ENCODE results near the gene ASB1. TPM values are rescaled to one million over a fixed set of nuclear protein-coding genes. Genes with fewer than 3 reads are reported as not detected.

Gene ASB1
- total RNA-seq, 1 donor from 2014 or later: 29.7 TPM

DNA sequence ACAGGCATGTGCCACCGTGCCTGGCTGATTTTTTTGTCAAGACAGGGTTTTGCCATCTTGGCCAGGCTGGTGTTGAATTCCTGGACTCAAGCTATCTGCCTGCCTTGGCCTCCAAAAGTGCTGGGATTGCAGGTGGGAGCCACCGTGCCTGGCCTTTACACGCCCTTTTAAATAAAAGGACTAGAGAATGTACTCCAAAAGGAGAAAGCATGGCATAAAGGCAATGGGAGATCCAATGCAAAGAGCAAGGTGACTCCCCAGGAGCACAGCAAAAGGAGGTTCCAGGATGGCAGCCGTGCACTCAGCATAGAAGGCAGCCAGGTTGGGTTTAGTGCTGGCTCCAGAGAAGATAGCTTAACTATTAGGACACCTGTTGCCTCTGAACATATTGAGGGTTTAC lies 27.1 kb downstream of the ASB1 start:
- TF ChIP-seq, protein P1, sequence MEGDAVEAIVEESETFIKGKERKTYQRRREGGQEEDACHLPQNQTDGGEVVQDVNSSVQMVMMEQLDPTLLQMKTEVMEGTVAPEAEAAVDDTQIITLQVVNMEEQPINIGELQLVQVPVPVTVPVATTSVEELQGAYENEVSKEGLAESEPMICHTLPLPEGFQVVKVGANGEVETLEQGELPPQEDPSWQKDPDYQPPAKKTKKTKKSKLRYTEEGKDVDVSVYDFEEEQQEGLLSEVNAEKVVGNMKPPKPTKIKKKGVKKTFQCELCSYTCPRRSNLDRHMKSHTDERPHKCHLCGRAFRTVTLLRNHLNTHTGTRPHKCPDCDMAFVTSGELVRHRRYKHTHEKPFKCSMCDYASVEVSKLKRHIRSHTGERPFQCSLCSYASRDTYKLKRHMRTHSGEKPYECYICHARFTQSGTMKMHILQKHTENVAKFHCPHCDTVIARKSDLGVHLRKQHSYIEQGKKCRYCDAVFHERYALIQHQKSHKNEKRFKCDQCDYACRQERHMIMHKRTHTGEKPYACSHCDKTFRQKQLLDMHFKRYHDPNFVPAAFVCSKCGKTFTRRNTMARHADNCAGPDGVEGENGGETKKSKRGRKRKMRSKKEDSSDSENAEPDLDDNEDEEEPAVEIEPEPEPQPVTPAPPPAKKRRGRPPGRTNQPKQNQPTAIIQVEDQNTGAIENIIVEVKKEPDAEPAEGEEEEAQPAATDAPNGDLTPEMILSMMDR (conservative IDR thresholded peaks at IDR 0.05; ENCODE audit: low read depth, low read length): no peak
- no peak for DNase-seq (ENCODE audit: low read depth)
- H3K4me3 ChIP-seq (ENCODE audit: low read depth, low read length): no peak overlapping the region

DNA sequence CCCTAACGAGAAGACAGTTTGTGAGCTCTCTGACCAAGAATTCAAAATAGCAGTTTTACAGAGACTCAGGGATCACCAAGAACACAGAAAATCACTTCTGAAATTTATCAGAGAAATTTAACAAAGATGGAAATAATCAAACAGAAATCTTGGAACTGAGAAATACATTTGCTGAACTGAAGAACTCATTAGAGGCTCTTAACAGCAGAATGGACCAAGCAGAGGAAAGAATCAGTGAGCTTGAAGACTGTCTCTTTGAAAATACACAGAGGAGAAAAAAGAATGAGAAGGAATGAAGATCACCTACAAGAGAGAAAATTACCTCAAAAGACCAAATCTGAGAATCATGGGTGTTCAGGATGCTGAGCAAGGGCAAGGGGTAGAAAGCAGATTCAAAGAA lies 29.7 kb downstream of the ASB1 start:
- DNase-seq (ENCODE audit: low read depth): no peak
- TF ChIP-seq, protein P1 (conservative IDR thresholded peaks at IDR 0.05; ENCODE audit: low read depth, low read length): no peak
- H3K4me3 ChIP-seq (ENCODE audit: low read depth, low read length): no peak overlapping the region

DNA sequence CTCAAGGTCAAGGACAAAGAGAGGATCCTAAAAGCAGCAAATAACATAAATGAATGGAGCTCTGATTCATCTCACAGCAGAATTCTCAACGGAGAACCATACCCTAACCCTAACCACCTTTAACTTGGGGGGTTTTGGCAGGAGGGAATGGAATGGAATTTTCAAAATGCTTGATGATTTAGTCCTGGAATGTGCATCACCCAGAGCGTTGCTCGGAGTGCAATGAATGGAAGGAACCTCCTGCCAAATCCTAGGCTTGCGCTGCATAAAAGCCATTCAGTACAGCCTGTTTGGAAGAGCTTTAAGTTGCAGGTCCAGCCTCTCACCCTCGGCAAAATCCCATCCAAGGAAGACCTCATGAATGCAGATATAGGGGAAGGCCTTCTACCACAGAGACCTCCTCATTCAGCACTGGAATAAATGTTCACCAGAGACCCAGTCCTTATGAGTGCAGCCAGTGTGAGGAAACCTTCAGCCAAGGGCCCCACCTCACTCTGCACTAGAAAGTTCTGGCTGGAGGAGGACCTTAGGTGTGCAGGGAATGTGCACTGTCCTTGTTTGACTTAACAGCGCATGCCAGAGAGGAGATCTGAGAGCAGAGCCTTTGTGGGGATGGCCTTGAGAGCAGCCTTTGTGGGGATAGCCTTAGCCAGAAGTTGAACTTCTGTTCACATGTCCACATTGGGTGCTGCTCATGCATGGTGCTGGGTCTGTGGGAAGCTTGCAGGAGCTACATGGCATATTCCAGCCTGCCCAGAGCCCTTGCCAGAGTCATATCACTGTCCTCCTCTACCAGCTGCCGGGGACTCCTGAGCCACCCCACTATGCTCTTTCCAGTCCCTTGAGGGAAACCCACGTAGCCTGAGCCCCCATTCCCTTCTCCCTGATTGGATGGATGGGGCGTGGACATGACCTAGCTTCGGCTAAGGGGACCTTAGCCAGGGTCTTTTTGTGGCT lies 30.5 kb downstream of the ASB1 start:
- DNase-seq (ENCODE audit: low read depth): no peak
- H3K4me3 ChIP-seq (ENCODE audit: low read depth, low read length): no peak overlapping the region
- TF ChIP-seq, protein P1 (conservative IDR thresholded peaks at IDR 0.05; ENCODE audit: low read depth, low read length): no peak

DNA sequence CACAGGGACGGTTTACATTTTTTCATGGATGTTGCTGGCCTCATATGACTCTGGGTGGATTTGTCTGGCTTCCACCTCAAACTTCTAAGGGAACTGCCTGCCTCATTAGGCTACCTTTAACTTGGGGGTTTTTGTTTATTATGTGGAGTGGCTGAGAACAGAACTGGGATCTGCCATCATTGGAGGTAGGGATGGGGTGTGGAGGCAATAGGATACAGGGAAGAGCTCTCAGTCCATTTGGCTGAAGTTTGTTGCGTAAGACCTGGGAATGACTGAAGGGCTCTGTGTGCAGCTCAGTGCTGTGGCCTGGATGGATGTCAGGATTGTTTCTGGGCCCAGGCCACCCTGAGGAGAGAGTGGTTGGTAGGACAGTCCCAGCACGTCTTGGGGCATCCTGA lies 31.2 kb downstream of the ASB1 start:
- H3K4me3 ChIP-seq (ENCODE audit: low read depth, low read length): no peak overlapping the region
- DNase-seq (ENCODE audit: low read depth): no peak
- TF ChIP-seq, protein P1 (conservative IDR thresholded peaks at IDR 0.05; ENCODE audit: low read depth, low read length): no peak

DNA sequence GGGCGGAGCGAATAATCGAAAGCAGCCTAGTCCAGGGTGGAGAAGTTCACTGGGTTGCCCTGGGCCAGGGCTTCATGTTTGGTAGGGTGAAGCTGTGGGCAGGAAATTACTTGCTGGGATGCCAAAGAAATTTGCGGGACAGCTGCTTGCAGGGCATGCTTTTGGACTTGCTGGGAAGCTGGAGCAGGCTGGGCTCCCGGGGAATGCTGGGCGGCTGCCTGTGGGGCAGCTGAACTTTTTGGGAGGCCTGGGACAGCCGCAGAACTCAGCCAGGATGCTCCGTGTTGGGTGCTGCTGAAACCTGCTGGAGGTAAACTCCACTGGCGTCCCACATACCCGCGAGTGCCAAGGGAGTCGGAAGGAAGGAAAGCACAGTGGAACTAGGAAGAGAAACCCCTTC lies 31.9 kb downstream of the ASB1 start:
- DNase-seq (ENCODE audit: low read depth): no peak
- TF ChIP-seq, protein P1 (conservative IDR thresholded peaks at IDR 0.05; ENCODE audit: low read depth, low read length): no peak
- H3K4me3 ChIP-seq (ENCODE audit: low read depth, low read length): no peak overlapping the region

DNA sequence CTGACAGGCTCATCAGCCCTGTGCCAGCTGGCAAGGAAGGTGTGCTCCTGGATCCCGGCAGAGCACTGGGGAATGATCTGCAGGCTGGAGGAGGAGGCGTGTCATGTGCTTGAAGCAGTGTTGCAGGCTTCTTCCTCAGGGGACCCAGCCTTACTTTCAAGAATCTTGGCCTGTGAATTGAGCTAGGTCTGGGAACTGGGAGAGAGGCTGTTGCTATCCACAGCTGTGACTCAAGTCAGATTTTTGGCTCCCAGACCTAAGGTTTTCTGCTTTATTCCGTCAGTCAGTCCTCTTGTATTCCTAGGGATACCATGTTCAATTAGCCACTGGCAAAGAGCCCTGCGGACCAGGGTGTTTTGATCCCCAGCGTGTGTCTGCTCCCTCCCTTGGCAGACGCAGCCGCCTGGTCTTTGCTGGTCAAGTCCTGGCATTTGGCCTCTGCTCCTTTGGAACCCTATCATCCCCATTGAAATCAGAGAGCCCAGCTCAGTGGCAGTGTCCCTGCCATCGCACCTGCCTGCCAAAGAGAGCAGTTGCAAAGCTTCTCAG lies 32.4 kb downstream of the ASB1 start:
- no peak for DNase-seq (ENCODE audit: low read depth)
- TF ChIP-seq, protein P1 (conservative IDR thresholded peaks at IDR 0.05; ENCODE audit: low read depth, low read length): no peak
- H3K4me3 ChIP-seq (ENCODE audit: low read depth, low read length): no peak overlapping the region

Data from epithelial cell of proximal tubule (primary cell).